HCT116 (cell line): ENCODE results near the gene AGBL1.

Source experiments
- CEBPB ChIP-seq: IDR thresholded peaks from 2 replicates; pipeline ENCODE4 v1.6.1; 2012; ENCODE audit warnings: low read depth
- EGR1 ChIP-seq: IDR thresholded peaks from 2 replicates; pipeline ENCODE4 v1.6.1; 2012; ENCODE audit warnings: low read depth
- ELF1 ChIP-seq: IDR thresholded peaks from 2 replicates; pipeline ENCODE4 v1.6.1; 2012; ENCODE audit warnings: low read depth, borderline replicate concordance
- EZH2 ChIP-seq: fragments of 200-600 bp; sonication (generic); IDR thresholded peaks from 2 replicates; pipeline ENCODE4 v1.6.1; 2017; ENCODE audit warnings: antibody characterized with exemption, mixed run types
- EZH2phosphoT487 ChIP-seq: fragments of 200-600 bp; IDR thresholded peaks from 2 replicates; pipeline ENCODE4 v1.6.1; 2018; ENCODE audit warnings: antibody characterized with exemption, borderline replicate concordance
- FOSL1 ChIP-seq: IDR thresholded peaks from 2 replicates; pipeline ENCODE4 v1.6.1; 2012; ENCODE audit warnings: low read depth
- JUND ChIP-seq: IDR thresholded peaks from 2 replicates; pipeline ENCODE4 v1.6.1; 2012
- POLR2A ChIP-seq: IDR thresholded peaks from 2 replicates; pipeline ENCODE4 v1.7.0; 2011; ENCODE audit warnings: borderline replicate concordance; ENCODE audit not compliant: insufficient read depth, insufficient read length; ENCODE audit errors: extremely low read depth
- RAD21 ChIP-seq: IDR thresholded peaks from 2 replicates; pipeline ENCODE4 v1.6.1; 2012; ENCODE audit warnings: low read depth, mild to moderate bottlenecking
- SIN3A ChIP-seq: IDR thresholded peaks from 2 replicates; pipeline ENCODE4 v1.6.1; 2012; ENCODE audit warnings: low read depth
- SRF ChIP-seq: IDR thresholded peaks from 2 replicates; pipeline ENCODE4 v1.6.1; 2012; ENCODE audit warnings: low read depth
- TF ChIP-seq, protein P1 (sequence below), 3 experiments: fragments of 200-600 bp in 1 of 3; sonication (generic) in 1 of 3; IDR thresholded peaks in 2 of 3; conservative IDR thresholded peaks in 1 of 3; 2 replicates each; pipeline ENCODE4 v1.5.1; 2012 to 2017; ENCODE audit warnings: low read depth in 2 of 3, low read length in 2 of 3, antibody characterized with exemption in 1 of 3, borderline replicate concordance in 1 of 3, control low read depth in 1 of 3, mild to moderate bottlenecking in 1 of 3, mixed read lengths in 1 of 3, mixed run types in 1 of 3, moderate library complexity in 1 of 3; ENCODE audit not compliant: insufficient read depth in 1 of 3
- TF ChIP-seq, protein P2 (sequence below): IDR thresholded peaks from 2 replicates; pipeline ENCODE4 v1.6.1; 2012; ENCODE audit warnings: low read depth
- TF ChIP-seq, protein P3 (sequence below): IDR thresholded peaks from 2 replicates; pipeline ENCODE4 v1.6.1; 2012

DNA sequence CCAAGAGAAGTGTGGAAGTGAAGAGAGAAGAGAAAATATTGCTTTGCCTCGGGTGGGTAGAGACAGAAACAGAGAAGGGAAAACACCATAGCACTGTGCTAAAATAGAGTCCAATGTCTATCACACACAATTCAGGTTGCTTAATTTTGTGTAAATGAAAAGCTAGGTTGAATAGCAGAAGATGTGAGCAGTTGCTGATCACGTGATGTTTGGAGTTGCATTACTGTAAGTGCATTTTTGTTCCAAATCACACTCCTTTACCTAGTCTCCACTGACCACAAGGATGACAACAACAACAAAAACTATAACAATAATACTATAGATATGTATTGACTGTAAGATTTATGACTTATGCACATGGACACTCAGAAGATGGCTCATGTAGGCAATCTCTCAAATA is 683.2 kb downstream of the AGBL1 start:
- TF ChIP-seq, protein P1, sequence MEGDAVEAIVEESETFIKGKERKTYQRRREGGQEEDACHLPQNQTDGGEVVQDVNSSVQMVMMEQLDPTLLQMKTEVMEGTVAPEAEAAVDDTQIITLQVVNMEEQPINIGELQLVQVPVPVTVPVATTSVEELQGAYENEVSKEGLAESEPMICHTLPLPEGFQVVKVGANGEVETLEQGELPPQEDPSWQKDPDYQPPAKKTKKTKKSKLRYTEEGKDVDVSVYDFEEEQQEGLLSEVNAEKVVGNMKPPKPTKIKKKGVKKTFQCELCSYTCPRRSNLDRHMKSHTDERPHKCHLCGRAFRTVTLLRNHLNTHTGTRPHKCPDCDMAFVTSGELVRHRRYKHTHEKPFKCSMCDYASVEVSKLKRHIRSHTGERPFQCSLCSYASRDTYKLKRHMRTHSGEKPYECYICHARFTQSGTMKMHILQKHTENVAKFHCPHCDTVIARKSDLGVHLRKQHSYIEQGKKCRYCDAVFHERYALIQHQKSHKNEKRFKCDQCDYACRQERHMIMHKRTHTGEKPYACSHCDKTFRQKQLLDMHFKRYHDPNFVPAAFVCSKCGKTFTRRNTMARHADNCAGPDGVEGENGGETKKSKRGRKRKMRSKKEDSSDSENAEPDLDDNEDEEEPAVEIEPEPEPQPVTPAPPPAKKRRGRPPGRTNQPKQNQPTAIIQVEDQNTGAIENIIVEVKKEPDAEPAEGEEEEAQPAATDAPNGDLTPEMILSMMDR (IDR thresholded peaks at IDR 0.05 in 2 of 3, conservative IDR thresholded peaks at IDR 0.05 in 1 of 3; ENCODE audit: borderline replicate concordance in 1 of 3, insufficient read depth in 1 of 3, low read depth in 2 of 3, low read length in 2 of 3): no peak
- TF ChIP-seq, protein P2, sequence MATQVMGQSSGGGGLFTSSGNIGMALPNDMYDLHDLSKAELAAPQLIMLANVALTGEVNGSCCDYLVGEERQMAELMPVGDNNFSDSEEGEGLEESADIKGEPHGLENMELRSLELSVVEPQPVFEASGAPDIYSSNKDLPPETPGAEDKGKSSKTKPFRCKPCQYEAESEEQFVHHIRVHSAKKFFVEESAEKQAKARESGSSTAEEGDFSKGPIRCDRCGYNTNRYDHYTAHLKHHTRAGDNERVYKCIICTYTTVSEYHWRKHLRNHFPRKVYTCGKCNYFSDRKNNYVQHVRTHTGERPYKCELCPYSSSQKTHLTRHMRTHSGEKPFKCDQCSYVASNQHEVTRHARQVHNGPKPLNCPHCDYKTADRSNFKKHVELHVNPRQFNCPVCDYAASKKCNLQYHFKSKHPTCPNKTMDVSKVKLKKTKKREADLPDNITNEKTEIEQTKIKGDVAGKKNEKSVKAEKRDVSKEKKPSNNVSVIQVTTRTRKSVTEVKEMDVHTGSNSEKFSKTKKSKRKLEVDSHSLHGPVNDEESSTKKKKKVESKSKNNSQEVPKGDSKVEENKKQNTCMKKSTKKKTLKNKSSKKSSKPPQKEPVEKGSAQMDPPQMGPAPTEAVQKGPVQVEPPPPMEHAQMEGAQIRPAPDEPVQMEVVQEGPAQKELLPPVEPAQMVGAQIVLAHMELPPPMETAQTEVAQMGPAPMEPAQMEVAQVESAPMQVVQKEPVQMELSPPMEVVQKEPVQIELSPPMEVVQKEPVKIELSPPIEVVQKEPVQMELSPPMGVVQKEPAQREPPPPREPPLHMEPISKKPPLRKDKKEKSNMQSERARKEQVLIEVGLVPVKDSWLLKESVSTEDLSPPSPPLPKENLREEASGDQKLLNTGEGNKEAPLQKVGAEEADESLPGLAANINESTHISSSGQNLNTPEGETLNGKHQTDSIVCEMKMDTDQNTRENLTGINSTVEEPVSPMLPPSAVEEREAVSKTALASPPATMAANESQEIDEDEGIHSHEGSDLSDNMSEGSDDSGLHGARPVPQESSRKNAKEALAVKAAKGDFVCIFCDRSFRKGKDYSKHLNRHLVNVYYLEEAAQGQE: no peak
- no peak for TF ChIP-seq CEBPB
- TF ChIP-seq RAD21: no peak
- TF ChIP-seq POLR2A: no peak
- no peak for TF ChIP-seq ELF1
- TF ChIP-seq, protein P3, sequence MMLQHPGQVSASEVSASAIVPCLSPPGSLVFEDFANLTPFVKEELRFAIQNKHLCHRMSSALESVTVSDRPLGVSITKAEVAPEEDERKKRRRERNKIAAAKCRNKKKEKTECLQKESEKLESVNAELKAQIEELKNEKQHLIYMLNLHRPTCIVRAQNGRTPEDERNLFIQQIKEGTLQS: no peak
- no peak for TF ChIP-seq EZH2phosphoT487
- no peak for TF ChIP-seq SRF
- no peak for TF ChIP-seq SIN3A
- no peak for TF ChIP-seq FOSL1
- no peak for TF ChIP-seq EZH2
- no peak for TF ChIP-seq JUND
- no peak for TF ChIP-seq EGR1
